ENCODE measurements around the gene GRHL1.

Gene GRHL1

GRCh38 chr2:10019602-10020400, 68.3 kb downstream of the GRHL1 start:
- TF ChIP-seq REST (IDR thresholded peaks at IDR 0.05; ENCODE audit: insufficient read depth in 1 of 2, low read depth in 2 of 2, low read length in 2 of 2) (no peak), FOXP2 (optimal IDR thresholded peaks at IDR 0.05; ENCODE audit: borderline replicate concordance, extremely low read depth, extremely low read length, insufficient read depth) (no peak), TAF1 (IDR thresholded peaks at IDR 0.05; ENCODE audit: borderline replicate concordance, insufficient read depth, low read length) (no peak)

GRCh38 chr2:10022041-10022421, 70.5 kb downstream of the GRHL1 start:
- TF ChIP-seq FOXP2 (optimal IDR thresholded peaks at IDR 0.05; ENCODE audit: borderline replicate concordance, extremely low read depth, extremely low read length, insufficient read depth) = no peak
- TF ChIP-seq SIN3A (IDR thresholded peaks at IDR 0.05; ENCODE audit: borderline replicate concordance, insufficient read depth, low read length) = no peak
- no peak for TF ChIP-seq POLR2AphosphoS5 (IDR thresholded peaks at IDR 0.05; ENCODE audit: low read depth, low read length)
- no peak for TF ChIP-seq REST (IDR thresholded peaks at IDR 0.05; ENCODE audit: insufficient read depth in 1 of 2, low read depth in 2 of 2, low read length in 2 of 2)
- TF ChIP-seq TAF1 (IDR thresholded peaks at IDR 0.05; ENCODE audit: borderline replicate concordance, insufficient read depth, low read length) = no peak

GRCh38 chr2:10022445-10022844, 71.0 kb downstream of the GRHL1 start:
- no peak for TF ChIP-seq TAF1 (IDR thresholded peaks at IDR 0.05; ENCODE audit: borderline replicate concordance, insufficient read depth, low read length)
- TF ChIP-seq POLR2AphosphoS5 (IDR thresholded peaks at IDR 0.05; ENCODE audit: low read depth, low read length) = no peak
- no peak for TF ChIP-seq SIN3A (IDR thresholded peaks at IDR 0.05; ENCODE audit: borderline replicate concordance, insufficient read depth, low read length)
- TF ChIP-seq REST (IDR thresholded peaks at IDR 0.05; ENCODE audit: insufficient read depth in 1 of 2, low read depth in 2 of 2, low read length in 2 of 2) = no peak
- no peak for TF ChIP-seq FOXP2 (optimal IDR thresholded peaks at IDR 0.05; ENCODE audit: borderline replicate concordance, extremely low read depth, extremely low read length, insufficient read depth)

GRCh38 chr2:10022966-10023662, 71.6 kb downstream of the GRHL1 start:
- no peak for TF ChIP-seq FOXP2 (optimal IDR thresholded peaks at IDR 0.05; ENCODE audit: borderline replicate concordance, extremely low read depth, extremely low read length, insufficient read depth)
- no peak for TF ChIP-seq POLR2AphosphoS5 (IDR thresholded peaks at IDR 0.05; ENCODE audit: low read depth, low read length)
- no peak for TF ChIP-seq TAF1 (IDR thresholded peaks at IDR 0.05; ENCODE audit: borderline replicate concordance, insufficient read depth, low read length)
- no peak for TF ChIP-seq SIN3A (IDR thresholded peaks at IDR 0.05; ENCODE audit: borderline replicate concordance, insufficient read depth, low read length)
- TF ChIP-seq REST (IDR thresholded peaks at IDR 0.05; ENCODE audit: insufficient read depth in 1 of 2, low read depth in 2 of 2, low read length in 2 of 2) = no peak
